ENCODE data around the gene COL16A1.

The COL16A1 gene

GRCh38 chr1:31658721-31659120 lies 45.1 kb downstream of the COL16A1 start:
- DNase-seq (ENCODE audit: extremely low spot score), result no peak
- TF ChIP-seq LEF1 (IDR thresholded peaks at IDR 0.05; ENCODE audit: borderline replicate concordance) (no peak), NFRKB (IDR thresholded peaks at IDR 0.05) (no peak), ARNT (IDR thresholded peaks at IDR 0.05) (no peak), HDGF (IDR thresholded peaks at IDR 0.05; ENCODE audit: borderline replicate concordance) (no peak), SP1 (IDR thresholded peaks at IDR 0.05) (no peak), ZNF384 (IDR thresholded peaks at IDR 0.05) (no peak), FOXA1 (IDR thresholded peaks at IDR 0.05) (no peak), FOXK2 (IDR thresholded peaks at IDR 0.05) (no peak), CTBP1 (IDR thresholded peaks at IDR 0.05; ENCODE audit: borderline replicate concordance) (no peak)
- CTCF ChIA-PET, result interaction anchor here (0.8 to 1.4 kb wide), 3 partner anchors 14 to 130 kb away, joined by 3 to 4 read pairs (median 4); no protein-coding TSS in a partner anchor
- POLR2A ChIA-PET, result no interaction called here

- no peak for DNase-seq (ENCODE audit: extremely low spot score)
- TF ChIP-seq ZNF384 (IDR thresholded peaks at IDR 0.05) (no peak), L3MBTL2 (conservative IDR thresholded peaks at IDR 0.05) (no peak), SUZ12 (IDR thresholded peaks at IDR 0.05) (no peak), LEF1 (IDR thresholded peaks at IDR 0.05; ENCODE audit: borderline replicate concordance) (no peak), SP1 (IDR thresholded peaks at IDR 0.05) (no peak), ARNT (IDR thresholded peaks at IDR 0.05) (no peak), FOXM1 (IDR thresholded peaks at IDR 0.05; ENCODE audit: borderline replicate concordance) (no peak), CTBP1 (IDR thresholded peaks at IDR 0.05; ENCODE audit: borderline replicate concordance) (no peak), ELF4 (IDR thresholded peaks at IDR 0.05) (no peak), FOXK2 (IDR thresholded peaks at IDR 0.05) (no peak), FOXA1 (IDR thresholded peaks at IDR 0.05) (no peak), HDGF (IDR thresholded peaks at IDR 0.05; ENCODE audit: borderline replicate concordance) (no peak), PKNOX1 (IDR thresholded peaks at IDR 0.05) (no peak), TARDBP (IDR thresholded peaks at IDR 0.05) (no peak)
- ChIA-PET POLR2A (no interaction called here), CTCF (interaction anchor here (0.9 to 1.6 kb wide), 2 partner anchors 60 to 131 kb away, joined by 3 to 4 read pairs; no protein-coding TSS in a partner anchor)
These were observed 45.8 kb downstream of the COL16A1 start for GRCh38 chr1:31657972-31658510.

- ChIA-PET POLR2A (no interaction called here), CTCF (interaction anchor here (0.6 to 1.6 kb wide), 3 partner anchors 60 to 132 kb away, joined by 3 to 4 read pairs (median 3); no protein-coding TSS in a partner anchor)
- TF ChIP-seq NFRKB (IDR thresholded peaks at IDR 0.05) (no peak), SUZ12 (IDR thresholded peaks at IDR 0.05) (no peak), PKNOX1 (IDR thresholded peaks at IDR 0.05) (no peak), SP1 (IDR thresholded peaks at IDR 0.05) (no peak), FOXM1 (IDR thresholded peaks at IDR 0.05; ENCODE audit: borderline replicate concordance) (no peak), BHLHE40 (IDR thresholded peaks at IDR 0.05; ENCODE audit: borderline replicate concordance) (no peak), LEF1 (IDR thresholded peaks at IDR 0.05; ENCODE audit: borderline replicate concordance) (no peak), FOXA1 (IDR thresholded peaks at IDR 0.05) (no peak), ZNF384 (IDR thresholded peaks at IDR 0.05) (no peak), ARNT (IDR thresholded peaks at IDR 0.05) (no peak), L3MBTL2 (conservative IDR thresholded peaks at IDR 0.05) (no peak), CTBP1 (IDR thresholded peaks at IDR 0.05; ENCODE audit: borderline replicate concordance) (no peak), TARDBP (IDR thresholded peaks at IDR 0.05) (no peak), ELF4 (IDR thresholded peaks at IDR 0.05) (no peak), FOXK2 (IDR thresholded peaks at IDR 0.05) (no peak), HDGF (IDR thresholded peaks at IDR 0.05; ENCODE audit: borderline replicate concordance) (no peak)
- DNase-seq (ENCODE audit: extremely low spot score), result no peak
These were observed 46.6 kb downstream of the COL16A1 start for GRCh38 chr1:31657020-31657804.

GRCh38 chr1:31655756-31656155 lies 48.1 kb downstream of the COL16A1 start:
- DNase-seq (ENCODE audit: extremely low spot score), result no peak
- ChIA-PET CTCF (interaction anchor here (1.2 kb wide), 1 partner anchor 60 kb away, joined by 3 read pairs; no protein-coding TSS in a partner anchor), POLR2A (no interaction called here)
- no peak for TF ChIP-seq SUZ12 (IDR thresholded peaks at IDR 0.05)
- TF ChIP-seq FOXM1 (IDR thresholded peaks at IDR 0.05; ENCODE audit: borderline replicate concordance), result no peak
- TF ChIP-seq FOXK2 (IDR thresholded peaks at IDR 0.05), result no peak
- no peak for TF ChIP-seq TARDBP (IDR thresholded peaks at IDR 0.05)
- TF ChIP-seq SP1 (IDR thresholded peaks at IDR 0.05), result no peak
- no peak for TF ChIP-seq CTBP1 (IDR thresholded peaks at IDR 0.05; ENCODE audit: borderline replicate concordance)
- TF ChIP-seq HDGF (IDR thresholded peaks at IDR 0.05; ENCODE audit: borderline replicate concordance), result no peak
- TF ChIP-seq PKNOX1 (IDR thresholded peaks at IDR 0.05), result no peak
- no peak for TF ChIP-seq LEF1 (IDR thresholded peaks at IDR 0.05; ENCODE audit: borderline replicate concordance)

- DNase-seq (ENCODE audit: extremely low spot score), result no peak
- no peak for TF ChIP-seq TARDBP (IDR thresholded peaks at IDR 0.05)
- TF ChIP-seq FOXK2 (IDR thresholded peaks at IDR 0.05), result no peak
- no peak for TF ChIP-seq CTBP1 (IDR thresholded peaks at IDR 0.05; ENCODE audit: borderline replicate concordance)
- TF ChIP-seq LEF1 (IDR thresholded peaks at IDR 0.05; ENCODE audit: borderline replicate concordance), result no peak
- TF ChIP-seq PKNOX1 (IDR thresholded peaks at IDR 0.05), result no peak
- TF ChIP-seq L3MBTL2 (conservative IDR thresholded peaks at IDR 0.05), result no peak
- ChIA-PET POLR2A (interaction anchor here (1.0 kb wide), 1 partner anchor 79 kb away, joined by 3 read pairs; no protein-coding TSS in a partner anchor), CTCF (interaction anchor here (1.2 kb wide), 1 partner anchor 60 kb away, joined by 3 read pairs; no protein-coding TSS in a partner anchor)
These were observed 48.7 kb downstream of the COL16A1 start for GRCh38 chr1:31655104-31655503.

All from HEK293T (cell line).